Left lobe of liver (tissue), 2 donors: ENCODE measurements around the gene ESRRB. TPM values are rescaled to one million over a fixed set of nuclear protein-coding genes. Genes with fewer than 3 reads are reported as not detected.

ENCODE experiments used
- ATAC-seq: fragments of 200-7000 bp; cut with Tn5 transposase; one replicate; pipeline ENCODE4 v1.9.1; 2020; ENCODE audit warnings: mild to moderate bottlenecking, moderate library complexity
- DNase-seq: peaks from one replicate; pipeline ENCODE4 v3.0.0-alpha.2; 2020; ENCODE audit warnings: low spot score
- total RNA-seq: library from RNA; stranded (reverse); gene quantifications from one replicate; pipeline ENCODE4 v1.2.1, GENCODE V29; 2021
- donor health status: DM: no; HTN: no; CAD: no; lungs with moderate emphysema.
- donor health status: DM: no; HTN: yes; CAD: no.

ESRRB gene
- total RNA-seq, 1 donor from 2014 or later: 0.05 TPM

GRCh38 chr14:76439237-76439775, 63.4 kb downstream of the ESRRB start:
- DNase-seq (no peak), ATAC-seq (no peak)

- DNase-seq (no peak), ATAC-seq (no peak)
Observed at GRCh38 chr14:76446486-76446885, 70.5 kb downstream of the ESRRB start.

- DNase-seq (no peak), ATAC-seq (no peak)
Observed at GRCh38 chr14:76446921-76447320, 71.0 kb downstream of the ESRRB start.

- ATAC-seq: no peak
- no peak for DNase-seq
Observed at GRCh38 chr14:76450476-76450875, 74.5 kb downstream of the ESRRB start.

GRCh38 chr14:76456200-76456599, 80.3 kb downstream of the ESRRB start:
- ATAC-seq: peak; percentile 73
- no peak for DNase-seq

- ATAC-seq (no peak), DNase-seq (no peak)
Observed at GRCh38 chr14:76456891-76457586, 81.1 kb downstream of the ESRRB start.

- no peak for DNase-seq
- ATAC-seq: no peak
Observed at GRCh38 chr14:76457841-76458240, 81.9 kb downstream of the ESRRB start.

GRCh38 chr14:76461886-76462285, 85.9 kb downstream of the ESRRB start:
- DNase-seq (no peak), ATAC-seq (no peak)

- no peak for DNase-seq
- ATAC-seq: no peak
Observed at GRCh38 chr14:76462330-76462729, 86.4 kb downstream of the ESRRB start.

- no peak for DNase-seq
- no peak for ATAC-seq
Observed at GRCh38 chr14:76463105-76463504, 87.2 kb downstream of the ESRRB start.

- no peak for DNase-seq
Observed at GRCh38 chr14:76464856-76465255, 88.9 kb downstream of the ESRRB start.

GRCh38 chr14:76465664-76466063, 89.7 kb downstream of the ESRRB start:
- no peak for DNase-seq
- no peak for ATAC-seq

More at GRCh38 chr14:76464856-76465255, 88.9 kb downstream of the ESRRB start:
- no peak for ATAC-seq

GRCh38 chr14:76467711-76468155, 91.8 kb downstream of the ESRRB start:
- DNase-seq: no peak
- ATAC-seq: no peak

GRCh38 chr14:76472199-76472723, 96.3 kb downstream of the ESRRB start:
- ATAC-seq (no peak), DNase-seq (no peak)

- ATAC-seq: no peak
- no peak for DNase-seq
Observed at GRCh38 chr14:76473481-76474263, 97.7 kb downstream of the ESRRB start.

- no peak for ATAC-seq
- DNase-seq: no peak
Observed at GRCh38 chr14:76480426-76480825, 104.5 kb downstream of the ESRRB start.

- ATAC-seq (no peak), DNase-seq (no peak)
Observed at GRCh38 chr14:76484355-76484754, 108.4 kb downstream of the ESRRB start.

- DNase-seq (no peak), ATAC-seq (no peak)
Observed at GRCh38 chr14:76486251-76486743, 110.4 kb downstream of the ESRRB start.

- no peak for DNase-seq
- no peak for ATAC-seq
Observed at GRCh38 chr14:76488551-76488950, 112.6 kb downstream of the ESRRB start.

- DNase-seq: no peak
- no peak for ATAC-seq
Observed at GRCh38 chr14:76489667-76490066, 113.7 kb downstream of the ESRRB start.

GRCh38 chr14:76490111-76490510, 114.2 kb downstream of the ESRRB start:
- no peak for DNase-seq
- ATAC-seq: no peak

- DNase-seq (no peak), ATAC-seq (no peak)
Observed at GRCh38 chr14:76490735-76491134, 114.8 kb downstream of the ESRRB start.
